ENCODE data around the gene ST6GALNAC3. TPM values are rescaled to one million over a fixed set of nuclear protein-coding genes. Genes with fewer than 3 reads are reported as not detected.

The ST6GALNAC3 gene
- total RNA-seq, 1 donor from 2014 or later = 11.0 TPM

- Mint-ChIP-seq H3K4me1 (ENCODE audit: low read depth) (no peaks in the 10 kb centered on the region), H3K27ac (no peak overlapping the region), H3K4me3 (ENCODE audit: low read depth) (no peak overlapping the region), H3K27me3 (no peaks in the 10 kb centered on the region), H3K36me3 (ENCODE audit: insufficient read depth) (no peaks in the 10 kb centered on the region), H3K9me3 (ENCODE audit: low read depth) (no peaks in the 10 kb centered on the region)
- TF ChIP-seq CTCF (IDR thresholded peaks at IDR 0.05; ENCODE audit: unreplicated experiment) = no peak
- DNase-seq (ENCODE audit: low spot score, unreplicated experiment) = no peak
These were observed 545.8 kb downstream of the ST6GALNAC3 start for GRCh38 chr1:76620371-76620770.

DNA sequence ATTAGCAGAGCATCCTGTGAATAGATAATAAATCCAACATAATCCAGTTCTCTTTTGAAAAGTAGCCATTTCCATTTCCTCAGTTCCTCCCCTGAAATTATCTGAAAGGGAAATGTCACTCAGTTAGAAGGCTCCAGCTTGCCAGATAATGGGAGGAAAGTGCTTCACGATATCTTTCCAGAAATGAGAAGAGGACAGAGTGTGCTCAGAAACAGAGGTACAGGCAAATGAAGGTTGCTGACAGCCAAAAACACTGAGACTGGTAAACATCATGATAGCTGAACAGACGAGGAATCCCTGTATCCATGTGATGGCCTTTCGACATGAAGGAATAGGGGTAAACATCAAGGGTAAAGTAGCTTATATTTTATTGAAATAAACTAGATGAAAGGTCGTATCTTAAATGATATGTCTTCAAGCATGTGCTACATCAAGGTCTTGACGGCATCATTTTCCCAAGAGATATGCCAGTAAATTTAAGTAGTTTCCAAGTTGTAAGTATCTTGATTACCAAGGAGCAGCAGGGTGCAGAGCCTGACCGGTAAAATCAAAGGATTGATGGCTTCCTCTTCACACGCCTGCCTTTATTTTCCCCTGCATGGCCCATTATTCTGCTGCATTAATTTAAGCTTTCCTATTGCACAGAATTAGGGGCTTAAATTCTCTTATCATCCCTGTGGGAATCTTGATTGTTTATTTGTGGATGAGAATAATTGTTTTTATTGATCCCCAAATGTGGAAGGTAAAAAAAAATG is 548.4 kb downstream of the ST6GALNAC3 start:
- no peak for TF ChIP-seq CTCF (IDR thresholded peaks at IDR 0.05; ENCODE audit: unreplicated experiment)
- no peak for DNase-seq (ENCODE audit: low spot score, unreplicated experiment)
- Mint-ChIP-seq H3K27ac (no peak overlapping the region), H3K4me1 (ENCODE audit: low read depth) (no peaks in the 10 kb centered on the region), H3K9me3 (ENCODE audit: low read depth) (no peaks in the 10 kb centered on the region), H3K27me3 (no peaks in the 10 kb centered on the region), H3K36me3 (ENCODE audit: insufficient read depth) (no peaks in the 10 kb centered on the region), H3K4me3 (ENCODE audit: low read depth) (no peak overlapping the region)

DNA sequence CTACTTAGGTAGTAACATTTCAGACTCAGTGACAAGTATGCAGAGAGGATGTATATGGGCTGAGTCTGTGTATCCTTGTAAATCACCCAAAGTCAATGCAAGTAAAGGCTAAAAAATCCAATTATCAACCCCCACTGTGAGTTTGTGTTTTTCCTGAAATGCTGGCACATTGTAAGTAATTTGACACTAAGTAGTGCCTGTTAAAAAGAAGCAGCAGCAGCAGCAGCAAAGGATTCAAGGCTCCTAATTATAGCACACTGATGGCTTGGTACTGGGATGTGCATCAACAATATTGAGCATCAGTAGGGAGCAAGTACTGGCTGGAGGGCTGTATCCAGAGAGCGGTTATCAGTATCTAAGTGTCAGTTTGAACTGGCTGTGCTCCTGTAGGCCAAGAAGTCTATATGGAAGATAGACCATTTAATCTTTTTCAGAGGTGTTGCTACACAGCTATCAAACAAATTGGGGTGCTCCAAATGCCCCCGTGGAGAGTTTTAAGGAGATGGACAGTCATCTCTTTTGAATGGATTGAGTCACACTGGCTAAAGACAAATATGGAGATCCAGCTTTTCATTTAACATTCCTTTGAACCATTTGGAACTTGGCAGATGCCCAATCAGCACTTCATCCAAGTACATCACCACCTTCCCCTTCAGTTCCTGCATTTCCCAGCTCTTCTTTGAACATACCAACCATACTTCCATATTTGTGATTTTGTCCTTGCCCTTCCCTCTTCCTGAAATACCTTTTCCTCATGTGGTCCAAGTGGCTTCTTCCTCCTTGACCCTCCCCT is 551.5 kb downstream of the ST6GALNAC3 start:
- no peak overlapping the region for H3K27ac Mint-ChIP-seq
- no peak overlapping the region for H3K4me3 Mint-ChIP-seq (ENCODE audit: low read depth)
- H3K9me3 Mint-ChIP-seq (ENCODE audit: low read depth) = no peaks in the 10 kb centered on the region
- TF ChIP-seq CTCF (IDR thresholded peaks at IDR 0.05; ENCODE audit: unreplicated experiment) = no peak
- H3K36me3 Mint-ChIP-seq (ENCODE audit: insufficient read depth) = no peaks in the 10 kb centered on the region
- DNase-seq (ENCODE audit: low spot score, unreplicated experiment) = no peak
- H3K27me3 Mint-ChIP-seq = no peaks in the 10 kb centered on the region
- no peaks in the 10 kb centered on the region for H3K4me1 Mint-ChIP-seq (ENCODE audit: low read depth)

DNA sequence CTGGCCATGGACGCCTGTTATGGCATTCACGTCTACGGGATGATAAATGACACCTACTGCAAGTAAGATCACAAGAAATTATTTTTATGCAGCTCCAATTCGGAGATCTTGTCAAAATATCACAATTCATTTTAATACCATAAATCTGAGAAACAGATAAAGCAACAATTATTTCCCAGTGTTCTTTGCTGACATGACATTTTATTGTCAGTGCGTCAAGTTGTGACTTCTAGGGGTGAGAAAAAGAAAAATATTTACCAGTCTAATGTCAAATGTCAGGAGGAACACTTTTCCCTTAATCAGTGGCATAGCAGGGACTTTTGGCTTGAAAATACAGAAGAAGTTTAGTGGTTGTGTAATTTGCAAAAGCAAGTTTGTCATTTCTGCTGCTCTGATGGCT is 553.0 kb downstream of the ST6GALNAC3 start:
- H3K27ac Mint-ChIP-seq = no peak overlapping the region
- no peak for TF ChIP-seq CTCF (IDR thresholded peaks at IDR 0.05; ENCODE audit: unreplicated experiment)
- DNase-seq (ENCODE audit: low spot score, unreplicated experiment) = no peak
- H3K9me3 Mint-ChIP-seq (ENCODE audit: low read depth) = no peaks in the 10 kb centered on the region
- H3K36me3 Mint-ChIP-seq (ENCODE audit: insufficient read depth) = no peaks in the 10 kb centered on the region
- H3K4me1 Mint-ChIP-seq (ENCODE audit: low read depth) = no peaks in the 10 kb centered on the region
- no peak overlapping the region for H3K4me3 Mint-ChIP-seq (ENCODE audit: low read depth)
- H3K27me3 Mint-ChIP-seq = no peaks in the 10 kb centered on the region

- H3K36me3 Mint-ChIP-seq (ENCODE audit: insufficient read depth) = no peaks in the 10 kb centered on the region
- H3K4me1 Mint-ChIP-seq (ENCODE audit: low read depth) = no peaks in the 10 kb centered on the region
- no peak for TF ChIP-seq CTCF (IDR thresholded peaks at IDR 0.05; ENCODE audit: unreplicated experiment)
- no peaks in the 10 kb centered on the region for H3K27me3 Mint-ChIP-seq
- H3K9me3 Mint-ChIP-seq (ENCODE audit: low read depth) = no peaks in the 10 kb centered on the region
- H3K4me3 Mint-ChIP-seq (ENCODE audit: low read depth) = no peak overlapping the region
- no peak for DNase-seq (ENCODE audit: low spot score, unreplicated experiment)
- no peak overlapping the region for H3K27ac Mint-ChIP-seq
These were observed 553.4 kb downstream of the ST6GALNAC3 start for GRCh38 chr1:76627901-76628300.
